Measurements from ENCODE around the gene LONP1.
"Not testable (repeated sequence)": the region's sequence is repeated elsewhere in the genome, so short reads cannot be mapped to it uniquely, and the experiment has no call there.

Gene LONP1

DNA sequence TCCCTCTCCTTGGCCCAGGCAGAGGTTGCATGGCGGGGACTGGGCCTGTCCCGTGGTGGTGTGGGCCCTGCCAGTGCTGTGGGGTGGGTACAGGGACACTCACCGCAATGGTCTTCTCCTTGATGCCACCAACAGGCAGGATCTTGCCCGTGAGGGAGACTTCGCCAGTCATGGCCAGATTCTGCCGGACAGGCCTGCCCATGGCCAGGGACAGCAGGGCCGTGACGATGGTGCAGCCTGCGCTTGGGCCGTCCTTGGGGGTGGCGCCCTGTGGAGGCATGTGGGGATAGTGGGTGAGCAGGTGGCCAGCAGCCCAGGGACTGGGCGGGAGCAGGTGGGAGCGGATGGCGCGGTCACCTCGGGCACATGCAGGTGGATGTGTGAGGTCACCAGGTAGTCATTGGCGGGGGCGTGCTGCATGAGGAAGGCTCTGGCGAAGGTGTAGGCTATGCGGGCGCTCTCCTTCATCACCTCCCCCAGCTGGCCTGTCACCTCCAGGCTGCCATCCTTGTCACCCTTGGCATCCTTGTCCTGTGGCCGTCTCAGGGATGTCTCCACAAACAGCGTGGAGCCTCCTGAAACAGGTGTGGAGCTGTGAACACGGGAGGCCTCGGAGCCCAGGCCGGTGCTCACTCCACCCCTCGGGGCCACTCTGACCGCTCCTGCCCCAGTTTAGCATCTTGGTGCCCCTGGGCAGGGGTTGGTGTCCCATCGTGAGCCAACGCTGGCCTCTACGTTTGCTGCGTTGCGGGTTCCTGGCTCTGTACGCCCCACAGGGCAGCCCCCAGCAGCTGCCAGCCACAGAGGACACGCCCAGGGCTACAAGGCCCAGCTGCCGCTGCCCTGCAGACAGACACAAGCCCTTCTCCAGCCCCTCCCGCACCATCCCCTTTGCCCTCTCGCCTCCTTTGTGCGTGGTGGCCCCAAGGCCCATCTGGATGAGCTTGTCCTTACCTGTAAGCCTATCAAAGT is 26.5 kb downstream of the LONP1 start:
- no peak for DNase-seq (ENCODE audit: low read depth, low spot score)

DNA sequence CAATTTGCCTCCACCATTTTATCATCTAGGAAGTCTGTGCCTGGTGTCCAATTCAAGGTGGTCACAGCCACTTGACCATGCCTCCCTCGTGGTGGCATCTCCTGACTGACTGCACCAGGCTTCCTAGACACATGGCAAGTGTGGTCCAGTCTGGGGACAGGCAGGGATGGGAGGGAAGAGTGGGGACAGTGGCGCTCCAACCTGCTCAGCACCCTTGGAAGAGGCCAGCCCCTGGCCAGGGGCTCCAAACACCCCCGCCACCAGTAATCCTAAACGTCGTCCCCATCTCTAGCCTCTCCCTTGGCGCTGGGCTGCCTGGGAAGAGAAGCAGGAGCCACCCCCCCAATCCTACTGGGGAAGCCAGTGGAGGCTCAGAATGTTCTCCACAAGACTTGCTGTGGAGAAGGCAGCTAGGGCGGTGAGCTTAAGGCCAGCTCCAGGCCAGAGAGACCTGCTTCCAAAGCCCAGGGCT is 27.2 kb downstream of the LONP1 start:
- DNase-seq (ENCODE audit: low read depth, low spot score) = no peak

DNA sequence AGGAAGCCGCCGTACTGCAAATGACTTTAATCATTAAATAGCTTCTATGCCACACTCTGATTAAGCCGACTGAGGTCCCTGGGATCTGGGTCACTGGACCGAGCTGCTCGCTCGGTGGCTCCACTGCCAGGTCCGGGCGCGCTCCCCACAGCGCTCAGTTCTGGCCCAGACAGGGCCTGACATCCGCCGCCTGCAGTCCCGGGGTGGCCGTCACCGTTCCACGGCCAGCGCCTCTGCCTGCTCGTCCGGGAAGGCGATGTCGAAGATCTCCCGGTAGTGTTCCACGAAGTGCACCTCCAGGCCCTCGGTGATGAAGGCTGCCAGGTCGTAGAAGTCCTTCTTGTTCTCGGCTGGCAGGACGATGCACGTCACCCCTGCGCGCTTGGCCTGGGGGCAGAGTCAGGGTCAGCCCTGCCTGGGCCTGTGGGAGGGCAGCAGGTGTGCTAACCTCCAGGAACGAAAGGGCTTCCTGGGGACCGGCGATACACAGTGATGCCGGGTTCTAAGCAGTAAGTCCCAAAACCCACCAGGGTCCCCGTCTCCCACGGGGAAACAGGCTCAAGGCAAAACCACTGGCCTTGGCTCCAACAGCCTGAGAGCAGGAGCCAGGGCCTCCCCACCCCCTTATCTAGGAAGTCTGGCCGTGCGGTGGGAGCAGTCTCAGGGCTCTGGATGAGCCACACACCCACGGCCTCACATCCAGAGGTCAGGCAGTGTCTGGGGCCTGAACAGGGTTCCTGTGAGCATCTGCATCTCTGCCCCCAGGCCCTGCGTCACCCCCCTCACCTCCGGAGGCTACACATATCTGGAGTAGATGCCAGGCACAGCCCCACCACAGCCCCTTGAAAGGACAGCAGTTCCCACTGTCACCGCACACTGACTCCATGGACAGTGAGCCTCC is 27.9 kb downstream of the LONP1 start:
- DNase-seq (ENCODE audit: low read depth, low spot score) = no peak

DNA sequence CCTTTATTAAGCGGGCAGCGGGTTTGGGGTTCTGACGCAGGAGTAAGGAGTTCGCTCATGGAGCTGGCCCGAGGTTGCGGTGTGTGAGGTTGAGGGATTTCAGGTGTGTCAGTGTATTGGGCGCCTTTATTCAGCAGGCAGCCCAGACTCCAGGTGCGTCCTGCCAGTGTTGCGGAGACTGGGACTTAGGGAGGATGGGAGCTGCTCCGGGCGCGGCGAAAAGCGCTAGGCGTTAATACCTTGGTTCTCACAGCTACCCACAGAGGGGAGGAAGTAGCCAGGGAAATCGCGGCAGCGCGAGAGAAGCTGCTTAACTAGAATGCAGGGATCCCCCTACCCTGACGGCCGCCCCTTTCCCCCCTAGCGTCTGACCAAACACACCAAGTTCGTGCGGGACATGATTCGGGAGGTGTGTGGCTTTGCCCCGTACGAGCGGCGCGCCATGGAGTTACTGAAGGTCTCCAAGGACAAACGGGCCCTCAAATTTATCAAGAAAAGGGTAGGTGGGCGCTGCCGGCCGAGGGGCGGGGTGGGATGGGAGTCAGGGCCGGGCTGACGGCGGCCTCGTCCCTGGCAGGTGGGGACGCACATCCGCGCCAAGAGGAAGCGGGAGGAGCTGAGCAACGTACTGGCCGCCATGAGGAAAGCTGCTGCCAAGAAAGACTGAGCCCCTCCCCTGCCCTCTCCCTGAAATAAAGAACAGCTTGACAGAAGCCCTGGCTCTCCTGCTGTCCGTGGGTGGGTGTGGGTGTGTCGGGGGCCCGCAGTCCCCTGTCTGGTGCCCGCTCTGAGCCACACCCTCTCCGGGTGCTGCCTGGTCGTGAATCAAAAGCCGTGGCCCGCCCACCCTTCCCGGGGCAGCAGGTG is 28.8 kb downstream of the LONP1 start:
- no peak for DNase-seq (ENCODE audit: low read depth, low spot score)

DNA sequence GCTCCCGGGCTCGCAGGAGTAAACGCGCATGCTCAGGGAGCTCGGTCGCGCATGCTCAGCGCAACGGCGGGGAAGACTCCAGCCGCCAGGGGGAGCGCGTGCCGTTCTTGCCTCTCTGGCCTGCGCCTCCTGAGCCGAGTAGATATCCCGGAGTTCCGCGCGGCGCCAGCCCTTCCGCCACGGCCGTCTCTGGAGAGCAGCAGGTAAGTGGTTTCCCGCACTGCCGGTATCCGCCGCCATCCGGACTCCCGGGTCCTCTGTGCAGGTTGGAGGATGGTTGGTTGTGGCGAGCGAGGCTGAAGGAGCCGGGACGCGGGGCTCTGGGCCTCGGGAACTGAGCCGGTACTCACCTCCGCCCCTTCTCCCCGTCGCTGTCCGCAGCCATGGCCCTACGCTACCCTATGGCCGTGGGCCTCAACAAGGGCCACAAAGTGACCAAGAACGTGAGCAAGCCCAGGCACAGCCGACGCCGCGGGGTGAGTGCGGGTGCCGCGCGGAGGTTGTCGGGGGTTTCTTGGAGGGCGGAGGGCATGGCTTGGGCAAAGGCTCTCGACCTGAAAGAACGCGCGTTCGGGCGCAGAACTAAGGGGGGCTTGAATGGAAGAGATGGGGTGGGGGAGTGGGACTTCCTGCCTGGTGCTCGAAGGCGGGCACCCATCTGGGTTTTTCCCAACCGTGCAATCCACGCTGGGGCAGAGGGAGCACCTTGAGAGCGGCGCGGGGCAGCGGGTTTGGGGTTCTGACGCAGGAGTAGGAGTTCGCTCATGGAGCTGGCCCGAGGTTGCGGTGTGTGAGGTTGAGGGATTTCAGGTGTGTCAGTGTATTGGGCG is 29.6 kb downstream of the LONP1 start, which contains the start of gene RPL36:
TSS of gene RPL36 (plus strand) at position 171 of the 830 bp plus-strand sequence. CDS start at position 384, 213 bp downstream.
- DNase-seq (ENCODE audit: low read depth, low spot score) = peak; percentile 94

DNA sequence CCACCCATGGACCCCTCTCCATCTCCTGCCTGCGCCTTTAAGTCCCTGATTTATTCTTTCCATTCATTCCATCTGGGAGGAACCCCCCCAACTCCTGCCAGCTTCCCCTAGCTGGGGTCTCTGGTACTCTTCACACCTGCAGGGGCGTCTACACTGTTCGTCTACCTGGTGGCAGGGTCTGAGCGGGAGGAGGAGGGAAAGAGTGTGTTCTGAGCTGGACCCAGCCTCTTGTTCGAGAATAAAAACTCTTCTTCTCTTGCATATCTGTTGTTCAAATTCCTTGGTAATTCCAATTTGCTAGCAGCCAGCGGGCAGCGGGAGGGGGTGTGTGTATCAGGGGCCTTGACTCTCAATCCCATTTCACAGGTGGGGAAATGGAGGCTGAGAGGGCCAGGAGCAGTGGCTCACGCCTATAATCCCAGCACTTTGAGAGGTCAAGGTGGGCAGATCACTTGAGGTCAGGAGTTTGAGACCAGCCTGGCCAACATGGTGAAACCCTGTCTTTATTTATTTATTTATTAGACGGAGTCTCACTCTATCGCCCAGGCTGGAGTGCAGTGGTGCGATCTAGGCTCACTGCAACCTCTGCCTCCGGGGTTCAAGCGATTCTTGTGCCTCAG is 31.6 kb downstream of the LONP1 start:
- not testable (repeated sequence) for DNase-seq (ENCODE audit: low read depth, low spot score)

DNA sequence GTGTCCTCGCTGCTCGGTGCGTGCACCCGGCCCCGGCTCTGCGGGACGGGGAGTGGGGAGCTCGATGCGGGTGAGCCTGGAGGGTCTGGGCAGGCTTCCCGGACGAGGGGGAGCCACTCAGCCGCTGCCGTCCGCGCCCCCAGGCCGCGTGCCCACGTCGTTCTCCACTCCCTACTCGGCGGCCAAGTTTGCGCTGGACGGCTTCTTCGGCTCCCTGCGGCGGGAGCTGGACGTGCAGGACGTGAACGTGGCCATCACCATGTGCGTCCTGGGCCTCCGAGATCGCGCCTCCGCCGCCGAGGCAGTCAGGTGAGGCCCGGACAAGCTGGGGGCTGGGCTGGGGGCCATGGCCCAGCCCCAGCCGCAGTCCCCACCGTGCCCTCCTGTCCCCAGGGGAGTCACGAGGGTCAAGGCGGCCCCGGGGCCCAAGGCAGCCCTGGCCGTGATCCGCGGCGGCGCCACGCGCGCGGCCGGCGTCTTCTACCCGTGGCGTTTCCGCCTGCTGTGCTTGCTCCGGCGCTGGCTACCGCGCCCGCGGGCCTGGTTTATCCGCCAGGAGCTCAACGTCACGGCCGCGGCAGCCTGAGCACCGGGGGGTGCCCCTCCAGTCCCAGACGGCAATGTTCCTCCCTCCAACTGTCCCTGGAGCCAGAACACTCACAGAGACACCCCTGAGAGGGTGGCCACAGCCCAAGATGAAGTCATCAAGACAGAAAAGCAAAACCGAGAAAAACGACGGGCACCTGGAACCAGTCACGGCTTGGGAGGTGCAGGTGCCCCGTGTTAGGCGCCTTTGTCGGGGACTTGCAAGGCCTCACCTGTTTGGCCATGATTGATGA is 32.4 kb downstream of the LONP1 start:
- DNase-seq (ENCODE audit: low read depth, low spot score) = no peak

DNA sequence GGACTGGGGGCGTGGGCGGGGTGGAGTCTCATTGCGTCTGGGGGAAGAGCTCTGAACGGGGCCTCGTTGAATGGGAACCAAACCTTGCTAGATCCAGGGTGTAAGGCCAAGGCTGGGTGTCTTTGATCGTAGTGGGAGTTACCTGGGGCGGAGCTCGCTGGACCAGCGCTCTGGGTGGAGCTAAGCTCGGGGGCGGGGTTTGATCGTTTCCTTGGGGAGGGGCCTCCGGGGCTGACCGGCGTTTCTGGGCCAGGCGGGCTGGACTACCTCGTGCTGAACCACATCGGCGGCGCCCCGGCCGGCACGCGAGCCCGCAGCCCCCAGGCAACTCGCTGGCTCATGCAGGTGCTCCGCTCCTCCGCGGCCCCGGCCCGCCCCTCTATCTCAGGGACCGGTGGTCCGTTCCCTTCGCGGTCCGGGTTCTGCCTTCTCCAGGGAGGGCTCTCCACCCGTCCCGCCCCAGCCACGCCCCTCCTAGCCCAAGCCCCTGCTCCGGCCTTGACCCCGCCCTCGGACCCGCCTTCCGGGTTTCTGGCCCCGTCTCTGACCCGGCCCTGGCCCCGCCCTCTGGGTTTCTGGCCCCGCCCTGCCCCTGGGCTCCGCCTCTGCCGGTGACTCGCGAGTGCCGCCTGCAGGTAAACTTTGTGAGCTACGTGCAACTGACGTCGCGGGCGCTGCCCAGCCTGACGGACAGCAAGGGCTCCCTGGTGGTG is 33.1 kb downstream of the LONP1 start:
- peak; percentile 84 for DNase-seq (ENCODE audit: low read depth, low spot score)

DNA sequence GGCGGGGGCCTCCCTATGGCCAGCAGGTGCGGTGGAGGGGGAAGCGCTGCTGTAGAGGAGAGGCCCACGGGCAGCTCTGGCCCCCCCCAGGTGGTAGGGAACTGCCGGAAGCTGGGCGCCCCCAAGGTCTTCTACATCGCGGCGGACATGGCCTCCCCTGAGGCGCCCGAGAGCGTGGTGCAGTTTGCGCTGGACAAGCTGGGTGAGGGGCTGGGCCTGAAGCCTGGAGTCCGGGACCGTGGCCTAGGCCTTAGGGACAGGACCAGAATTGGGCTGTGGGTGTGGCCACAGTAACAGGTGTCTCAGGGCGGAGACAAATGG is 33.7 kb downstream of the LONP1 start:
- DNase-seq (ENCODE audit: low read depth, low spot score) = no peak

DNA sequence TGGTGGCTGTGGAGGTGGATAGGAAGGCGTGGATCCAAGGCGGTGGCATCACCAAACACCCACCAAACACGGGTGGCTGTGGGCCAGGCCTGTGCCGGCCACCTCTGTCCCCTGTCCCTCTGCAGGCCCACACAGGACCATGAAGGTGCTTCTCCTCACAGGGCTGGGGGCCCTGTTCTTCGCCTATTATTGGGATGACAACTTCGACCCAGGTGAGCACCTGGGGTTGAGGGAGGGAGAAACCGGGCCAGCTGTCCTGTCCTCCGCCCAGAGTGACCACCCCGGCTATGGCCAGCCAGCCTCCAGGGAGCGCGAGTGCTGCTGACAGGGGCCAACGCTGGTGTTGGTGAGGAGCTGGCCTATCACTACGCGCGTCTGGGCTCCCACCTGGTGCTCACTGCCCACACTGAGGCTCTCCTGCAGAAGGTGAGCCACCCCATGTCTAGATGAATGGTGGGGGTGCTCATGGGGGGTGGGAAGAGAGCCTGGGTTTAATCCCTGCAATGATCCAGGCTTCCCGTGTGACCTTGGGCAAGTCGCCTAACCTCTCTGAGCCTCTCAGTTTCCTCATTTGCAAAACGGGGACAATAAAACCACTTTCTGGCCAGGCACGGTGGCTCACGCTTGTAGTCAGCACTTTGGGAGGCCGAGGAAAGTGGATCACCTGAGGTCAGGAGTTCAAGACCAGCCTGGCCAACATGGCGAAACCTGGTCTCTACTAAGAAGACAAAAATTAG is 35.1 kb downstream of the LONP1 start:
- DNase-seq (ENCODE audit: low read depth, low spot score) = no peak

DNA sequence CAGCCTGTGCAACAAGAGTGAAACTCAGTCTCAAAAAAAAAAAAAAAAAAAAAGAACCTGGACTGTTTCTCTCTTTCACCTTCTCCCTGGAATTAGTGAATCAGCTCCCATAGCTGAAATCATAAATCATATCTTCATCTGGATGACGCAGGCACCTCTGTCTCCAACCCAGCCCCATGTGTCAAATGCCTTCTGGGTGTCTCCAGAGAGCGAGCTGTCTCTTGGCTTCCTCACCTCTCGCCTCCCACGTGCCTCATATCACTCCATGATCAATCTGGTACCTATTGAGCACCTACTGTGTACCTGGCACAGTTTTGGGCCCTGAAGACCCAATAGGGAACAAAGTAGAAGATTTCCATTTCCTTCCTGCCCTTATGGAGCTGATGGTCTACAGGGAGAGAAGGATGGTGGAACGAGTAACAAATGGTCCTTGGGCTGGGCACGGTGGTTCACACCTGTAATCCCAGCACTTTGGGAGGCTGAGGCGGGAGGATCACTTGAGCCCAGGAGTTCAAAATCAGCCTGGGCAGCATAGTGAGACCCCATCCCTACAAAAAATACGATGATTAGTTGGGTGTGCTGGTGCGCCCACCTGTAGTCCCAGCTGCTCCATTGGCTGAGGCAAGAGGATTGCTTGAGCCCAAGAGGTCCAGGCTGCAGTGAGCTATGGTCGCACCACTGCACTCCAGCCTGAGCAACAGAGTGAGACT is 36.6 kb downstream of the LONP1 start:
- DNase-seq (ENCODE audit: low read depth, low spot score) = no peak

DNA sequence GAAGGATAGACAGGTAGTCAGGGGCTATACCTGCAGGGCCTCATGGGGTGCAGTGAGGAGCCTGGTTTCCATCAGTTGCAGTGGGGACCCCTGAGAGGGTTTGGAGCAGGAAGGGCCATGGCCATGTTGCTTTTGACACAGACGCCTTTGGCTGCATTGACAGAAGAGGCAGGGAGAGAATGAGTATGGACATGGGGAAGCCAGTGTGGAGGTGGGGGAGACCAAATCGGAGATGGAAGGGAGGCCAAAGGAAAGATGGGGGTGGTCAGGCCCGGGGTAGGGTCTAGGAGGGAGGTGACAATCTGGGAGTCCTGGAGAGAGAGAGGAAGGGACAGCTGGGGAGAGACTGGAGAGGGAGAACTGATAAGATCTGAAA is 37.9 kb downstream of the LONP1 start:
- no peak for DNase-seq (ENCODE audit: low read depth, low spot score)

DNA sequence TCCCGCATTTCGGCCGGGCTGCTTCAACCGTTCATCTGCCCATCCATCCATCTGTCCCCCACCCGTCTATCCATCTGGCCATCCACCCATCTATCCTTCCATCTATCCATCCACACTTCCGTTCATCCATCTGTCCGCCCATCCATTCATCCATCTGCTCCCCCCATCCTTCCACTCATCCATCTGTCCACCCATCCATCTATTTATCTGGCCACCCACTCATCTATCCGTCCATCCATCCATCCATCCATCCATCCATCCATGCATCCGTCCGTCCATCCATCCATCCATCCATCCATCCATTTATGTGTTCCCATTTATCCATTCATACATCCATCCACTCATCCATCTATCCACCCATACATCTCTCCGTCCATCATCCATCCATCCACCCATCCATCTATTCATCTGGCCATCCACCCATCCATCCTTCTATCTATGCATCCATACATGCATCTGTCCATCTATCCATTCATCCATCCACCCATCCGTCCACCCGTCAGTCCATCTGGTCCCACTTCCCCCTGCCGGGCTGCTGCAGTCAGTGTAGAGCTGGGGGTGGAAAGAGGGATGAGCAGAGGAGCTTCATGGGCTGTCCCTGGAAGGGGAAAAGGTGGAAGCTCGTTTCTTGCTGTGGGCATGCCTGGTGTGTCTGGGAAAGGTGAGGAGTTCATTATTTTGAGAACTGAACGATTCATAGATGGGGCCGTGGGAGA is 38.4 kb downstream of the LONP1 start:
- DNase-seq (ENCODE audit: low read depth, low spot score) = no peak

DNA sequence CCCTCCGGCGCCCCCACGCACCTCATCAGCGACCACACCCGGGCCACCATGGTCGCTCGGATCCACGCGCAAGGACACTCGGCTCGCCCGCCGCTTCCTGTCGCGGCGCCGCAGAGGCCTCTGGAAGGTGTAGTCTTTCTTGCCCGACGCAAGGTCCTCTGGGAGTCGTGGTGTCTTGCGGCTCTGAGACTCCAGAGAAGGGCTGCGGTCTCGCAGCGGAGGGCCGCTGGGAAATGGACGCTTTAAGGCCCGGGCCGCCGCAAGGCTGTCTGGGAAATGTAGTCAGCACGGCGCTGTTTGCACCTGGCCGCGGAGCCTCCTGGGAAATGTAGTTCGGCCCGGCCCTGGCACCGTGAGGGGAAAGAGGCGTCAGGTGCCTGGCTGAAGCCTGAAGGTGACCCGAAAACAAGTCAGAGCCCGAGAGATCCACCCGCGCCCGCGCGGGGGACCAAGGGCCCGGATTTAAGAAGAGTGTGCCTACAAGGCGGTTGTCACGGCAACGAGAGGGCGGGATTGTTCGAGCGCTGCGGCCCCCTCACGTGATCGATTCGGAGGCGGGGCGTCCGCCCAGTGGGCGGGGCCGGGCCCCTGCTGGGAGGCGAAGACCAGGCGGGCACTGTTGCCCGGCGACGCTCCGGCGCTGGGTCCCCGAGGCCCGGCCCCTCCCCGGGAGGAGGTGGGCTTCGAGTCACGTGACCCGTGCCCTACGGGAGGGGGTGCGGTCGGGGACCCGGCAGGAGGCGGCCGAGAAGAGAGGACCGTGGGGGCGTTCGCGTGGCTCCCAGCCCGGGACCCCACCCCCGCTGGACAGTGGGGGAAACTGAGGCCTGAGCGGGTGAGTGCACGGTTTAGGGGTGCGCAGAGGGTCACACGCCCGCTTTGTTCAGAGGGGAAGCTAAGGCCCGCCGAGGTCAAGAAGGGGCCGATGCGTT is 39.2 kb downstream of the LONP1 start, which contains the start of the genes HSD11B1L and MICOS13:
TSS of gene HSD11B1L (plus strand) at position 591 of the 932 bp plus-strand sequence. CDS start 3,806 bp downstream, outside the sequence.
TSS of gene MICOS13 (minus strand) at position 80 of the 932 bp plus-strand sequence. CDS start at position 50, 30 bp downstream.
- DNase-seq (ENCODE audit: low read depth, low spot score) = peak; percentile 99

DNA sequence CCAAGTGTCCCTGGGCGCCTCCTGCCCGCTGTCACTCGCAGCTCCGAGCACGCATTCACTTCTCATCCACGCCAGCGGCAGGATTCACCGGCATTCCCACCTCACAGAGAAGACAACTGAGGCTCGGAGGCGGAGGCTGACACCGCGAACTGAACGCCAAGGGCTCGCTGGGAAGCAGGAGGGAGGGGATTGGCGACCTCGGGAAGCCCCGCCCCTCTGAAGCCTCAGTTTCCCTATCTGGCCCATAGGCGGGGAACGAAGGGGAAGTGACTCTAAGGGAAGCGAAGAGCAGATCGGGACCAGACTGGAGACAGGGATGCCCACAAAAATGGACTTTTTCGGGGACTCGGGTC is 39.9 kb downstream of the LONP1 start:
- DNase-seq (ENCODE audit: low read depth, low spot score) = no peak

Measured in smooth muscle cell of the brain vasculature (primary cell).